OCI-LY1 (cell line): ENCODE results near the gene WIPF1.

Source experiments
- H2AFZ ChIP-seq: fragments of 200-600 bp; sonication (generic), shearing (Covaris generic); 2 replicates; pipeline ENCODE4 v1.6.0; 2014; ENCODE audit warnings: antibody characterized with exemption, mild to moderate bottlenecking, low read length
- H3F3A ChIP-seq: fragments of 200-600 bp; sonication (generic), shearing (Covaris generic); 2 replicates; pipeline ENCODE4 v1.6.0; 2014; ENCODE audit warnings: mild to moderate bottlenecking, antibody characterized with exemption, low read length, moderate library complexity; ENCODE audit not compliant: insufficient read depth
- H3K27ac ChIP-seq: fragments of 200-600 bp; sonication (generic); 2 replicates; pipeline ENCODE4 v1.5.1; 2014; ENCODE audit warnings: low read length, mixed run types, mild to moderate bottlenecking, low read depth; ENCODE audit not compliant: poor library complexity, severe bottlenecking
- H3K27me3 ChIP-seq: fragments of 200-600 bp; sonication (generic); 2 replicates; pipeline ENCODE4 v1.6.0; 2014; ENCODE audit warnings: antibody characterized with exemption, mild to moderate bottlenecking, low read length, moderate library complexity; ENCODE audit not compliant: insufficient read depth
- H3K36me3 ChIP-seq: fragments of 200-600 bp; sonication (generic); 2 replicates; pipeline ENCODE4 v1.6.1; 2014; ENCODE audit warnings: mild to moderate bottlenecking, antibody characterized with exemption, low read length, moderate library complexity, mixed read lengths; ENCODE audit not compliant: insufficient read depth
- H3K4me1 ChIP-seq: fragments of 200-600 bp; sonication (generic); 2 replicates; pipeline ENCODE4 v1.5.1; 2014; ENCODE audit warnings: mild to moderate bottlenecking, low read length, moderate library complexity; ENCODE audit not compliant: insufficient read depth, severe bottlenecking
- H3K4me2 ChIP-seq: fragments of 200-600 bp; sonication (generic), shearing (Covaris generic); 2 replicates; pipeline ENCODE4 v1.6.1; 2014; ENCODE audit warnings: low read length
- H3K4me3 ChIP-seq: fragments of 200-600 bp; sonication (generic); 2 replicates; pipeline ENCODE4 v1.5.1; 2014; ENCODE audit warnings: low read length, low read depth, mild to moderate bottlenecking, mixed read lengths; ENCODE audit not compliant: poor library complexity, severe bottlenecking
- H3K79me2 ChIP-seq: fragments of 200-600 bp; shearing (Covaris generic); 2 replicates; pipeline ENCODE4 v1.6.1; 2016; ENCODE audit warnings: mixed run types, low read length, mixed read lengths; ENCODE audit not compliant: insufficient read depth
- H3K9ac ChIP-seq: fragments of 200-600 bp; sonication (generic), shearing (Covaris generic); 2 replicates; pipeline ENCODE4 v1.6.1; 2014; ENCODE audit warnings: mild to moderate bottlenecking, low read length, mixed read lengths
- H3K9me2 ChIP-seq: fragments of 200-600 bp; sonication (generic), shearing (Covaris generic); 2 replicates; pipeline ENCODE4 v1.6.1; 2014; ENCODE audit warnings: low read depth, mild to moderate bottlenecking, low read length, mixed read lengths
- H3K9me3 ChIP-seq: fragments of 200-600 bp; shearing (Covaris generic); 2 replicates; pipeline ENCODE4 v1.6.1; 2014; ENCODE audit warnings: low read length, mixed read lengths
- H4K20me1 ChIP-seq: fragments of 200-600 bp; sonication (generic), shearing (Covaris generic); 2 replicates; pipeline ENCODE4 v1.6.0; 2016; ENCODE audit warnings: mild to moderate bottlenecking, low read length; ENCODE audit not compliant: insufficient read depth
- CTCF ChIP-seq: fragments of 200-600 bp; sonication (generic), shearing (Covaris generic); IDR thresholded peaks from 2 replicates; pipeline ENCODE4 v1.5.1; 2017; ENCODE audit warnings: mild to moderate bottlenecking, antibody characterized with exemption, low read length, moderate library complexity, mixed read lengths
- EZH2 ChIP-seq: fragments of 200-600 bp; sonication (generic), shearing (Covaris generic); IDR thresholded peaks from 2 replicates; pipeline ENCODE4 v1.8.0; 2017; ENCODE audit warnings: borderline replicate concordance, mixed run types, mild to moderate bottlenecking, antibody characterized with exemption, low read length, moderate library complexity, mixed read lengths

The WIPF1 gene

GRCh38 chr2:174571669-174572323 lies 25.8 kb downstream of the WIPF1 start:
- Histone ChIP-seq H3K9me3 (no peaks in the 10 kb centered on the region), H3K9me2 (no peaks in the 10 kb centered on the region), H3K4me2 (no peak overlapping the region), H3F3A (no peaks in the 10 kb centered on the region), H4K20me1 (no peaks in the 10 kb centered on the region), H3K9ac (no peak overlapping the region), H3K27ac (no peak overlapping the region), H3K4me3 (no peak overlapping the region), H2AFZ (no peak overlapping the region), H3K27me3 (no peaks in the 10 kb centered on the region), H3K36me3 (peaks cover 99% of the 10 kb centered on the region), H3K4me1 (no peaks in the 10 kb centered on the region), H3K79me2 (no peaks in the 10 kb centered on the region)
- no peak for TF ChIP-seq EZH2
- TF ChIP-seq CTCF, result no peak

DNA sequence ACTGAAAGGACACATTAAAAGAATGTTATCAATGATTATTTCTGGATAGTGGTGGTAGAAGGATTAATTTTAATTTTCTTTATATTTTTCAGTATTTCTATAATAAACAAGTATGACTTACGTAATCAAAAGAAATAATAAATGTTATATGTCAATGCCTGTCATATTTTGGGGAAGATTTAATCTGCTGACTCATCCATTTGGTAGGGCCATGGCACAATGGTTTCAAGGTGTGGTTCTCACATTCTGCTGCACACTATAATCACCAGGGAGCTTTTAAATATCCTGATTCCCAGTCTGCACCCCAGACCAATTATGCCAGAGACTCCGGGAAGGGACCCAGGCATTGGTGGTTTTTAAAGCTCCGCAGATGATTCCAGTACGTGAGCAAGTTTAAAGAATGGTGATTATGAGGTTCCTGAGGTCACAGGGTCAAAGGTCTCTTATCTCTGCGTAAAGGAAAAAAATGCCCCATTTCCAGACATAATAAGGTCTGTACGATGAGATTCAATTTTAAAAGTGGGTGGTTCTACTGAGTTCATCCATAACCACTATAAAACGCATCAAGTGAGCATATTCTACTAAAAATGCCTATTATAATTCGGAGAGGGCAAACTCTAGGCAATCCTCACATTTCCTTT lies 27.2 kb downstream of the WIPF1 start:
- Histone ChIP-seq H3K9me2 (no peaks in the 10 kb centered on the region), H3K79me2 (no peaks in the 10 kb centered on the region), H3K9me3 (no peaks in the 10 kb centered on the region), H4K20me1 (no peaks in the 10 kb centered on the region), H2AFZ (no peak overlapping the region), H3K9ac (no peak overlapping the region), H3K4me2 (no peak overlapping the region), H3K36me3 (peaks cover 97% of the 10 kb centered on the region), H3K4me1 (no peaks in the 10 kb centered on the region), H3F3A (no peaks in the 10 kb centered on the region; the same call in 1 of the 2 replicates), H3K27me3 (no peaks in the 10 kb centered on the region), H3K27ac (no peak overlapping the region), H3K4me3 (no peak overlapping the region)
- TF ChIP-seq CTCF (no peak), EZH2 (no peak)

- no peak overlapping the region for H2AFZ ChIP-seq
- H3K79me2 ChIP-seq, result no peaks in the 10 kb centered on the region
- no peak overlapping the region for H3K27ac ChIP-seq
- no peak overlapping the region for H3K4me3 ChIP-seq
- no peak overlapping the region for H3K4me2 ChIP-seq
- H3K4me1 ChIP-seq, result no peaks in the 10 kb centered on the region
- no peaks in the 10 kb centered on the region for H3K27me3 ChIP-seq
- no peaks in the 10 kb centered on the region; the same call in 1 of the 2 replicates for H3F3A ChIP-seq
- H4K20me1 ChIP-seq, result no peaks in the 10 kb centered on the region
- no peak overlapping the region for H3K9ac ChIP-seq
- no peaks in the 10 kb centered on the region for H3K9me2 ChIP-seq
- no peak for TF ChIP-seq EZH2
- no peak for TF ChIP-seq CTCF
- no peaks in the 10 kb centered on the region for H3K9me3 ChIP-seq
- peaks cover 97% of the 10 kb centered on the region for H3K36me3 ChIP-seq
Measured at GRCh38 chr2:174569678-174570077, 27.9 kb downstream of the WIPF1 start.
